HL-60 (cell line): ENCODE measurements around the gene FLNB.
"Not testable (repeated sequence)": the region's sequence is repeated elsewhere in the genome, so short reads cannot be mapped to it uniquely, and the experiment has no call there.

Experiments
- DNase-seq, 2 experiments: peaks; one replicate each; pipeline ENCODE4 v3.0.0-alpha.2; 2010 to 2020; ENCODE audit warnings: low read depth in 1 of 2, low spot score in 1 of 2
- H3K27ac ChIP-seq: fragments of 250-450 bp; sonication (Bioruptor Pico); replicated peaks from 2 replicates; pipeline ENCODE4 v1.5.1; 2020; ENCODE audit warnings: mild to moderate bottlenecking, moderate library complexity
- H3K27me3 ChIP-seq: fragments of 250-450 bp; sonication (Bioruptor Pico); 2 replicates; pipeline ENCODE4 v1.5.1; 2021; ENCODE audit warnings: mild to moderate bottlenecking, moderate library complexity; ENCODE audit not compliant: insufficient read depth, poor library complexity, severe bottlenecking
- H3K4me3 ChIP-seq: replicated peaks from 2 replicates; pipeline ENCODE4 v1.5.1; 2011; ENCODE audit warnings: mild to moderate bottlenecking, control low read depth, low read length; ENCODE audit not compliant: insufficient read depth
- GABPA ChIP-seq: IDR thresholded peaks from 2 replicates; pipeline ENCODE4 v1.6.1; 2012; ENCODE audit warnings: low read depth
- POLR2AphosphoS5 ChIP-seq: IDR thresholded peaks from 2 replicates; pipeline ENCODE4 v1.6.1; 2012; ENCODE audit warnings: low read depth
- REST ChIP-seq: IDR thresholded peaks from 2 replicates; pipeline ENCODE4 v1.6.1; 2012; ENCODE audit warnings: low read depth; ENCODE audit not compliant: insufficient replicate concordance
- SPI1 ChIP-seq: IDR thresholded peaks from 2 replicates; pipeline ENCODE4 v1.6.1; 2012; ENCODE audit warnings: low read depth, mild to moderate bottlenecking, borderline replicate concordance
- TF ChIP-seq, protein P1 (sequence below): IDR thresholded peaks from one replicate; pipeline ENCODE4 v1.5.1; 2011; ENCODE audit warnings: low read length, control low read depth, inconsistent platforms; ENCODE audit not compliant: insufficient read depth

FLNB gene

GRCh38 chr3:57985984-57986246 is 22.3 kb upstream of the FLNB start:
- no peak overlapping the region for H3K27ac ChIP-seq
- DNase-seq: no peak
- H3K4me3 ChIP-seq: no peak overlapping the region
- H3K27me3 ChIP-seq: no peaks in the 10 kb centered on the region
- TF ChIP-seq, protein P1, sequence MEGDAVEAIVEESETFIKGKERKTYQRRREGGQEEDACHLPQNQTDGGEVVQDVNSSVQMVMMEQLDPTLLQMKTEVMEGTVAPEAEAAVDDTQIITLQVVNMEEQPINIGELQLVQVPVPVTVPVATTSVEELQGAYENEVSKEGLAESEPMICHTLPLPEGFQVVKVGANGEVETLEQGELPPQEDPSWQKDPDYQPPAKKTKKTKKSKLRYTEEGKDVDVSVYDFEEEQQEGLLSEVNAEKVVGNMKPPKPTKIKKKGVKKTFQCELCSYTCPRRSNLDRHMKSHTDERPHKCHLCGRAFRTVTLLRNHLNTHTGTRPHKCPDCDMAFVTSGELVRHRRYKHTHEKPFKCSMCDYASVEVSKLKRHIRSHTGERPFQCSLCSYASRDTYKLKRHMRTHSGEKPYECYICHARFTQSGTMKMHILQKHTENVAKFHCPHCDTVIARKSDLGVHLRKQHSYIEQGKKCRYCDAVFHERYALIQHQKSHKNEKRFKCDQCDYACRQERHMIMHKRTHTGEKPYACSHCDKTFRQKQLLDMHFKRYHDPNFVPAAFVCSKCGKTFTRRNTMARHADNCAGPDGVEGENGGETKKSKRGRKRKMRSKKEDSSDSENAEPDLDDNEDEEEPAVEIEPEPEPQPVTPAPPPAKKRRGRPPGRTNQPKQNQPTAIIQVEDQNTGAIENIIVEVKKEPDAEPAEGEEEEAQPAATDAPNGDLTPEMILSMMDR: no peak
- TF ChIP-seq GABPA (no peak), REST (no peak), POLR2AphosphoS5 (no peak), SPI1 (no peak)

DNA sequence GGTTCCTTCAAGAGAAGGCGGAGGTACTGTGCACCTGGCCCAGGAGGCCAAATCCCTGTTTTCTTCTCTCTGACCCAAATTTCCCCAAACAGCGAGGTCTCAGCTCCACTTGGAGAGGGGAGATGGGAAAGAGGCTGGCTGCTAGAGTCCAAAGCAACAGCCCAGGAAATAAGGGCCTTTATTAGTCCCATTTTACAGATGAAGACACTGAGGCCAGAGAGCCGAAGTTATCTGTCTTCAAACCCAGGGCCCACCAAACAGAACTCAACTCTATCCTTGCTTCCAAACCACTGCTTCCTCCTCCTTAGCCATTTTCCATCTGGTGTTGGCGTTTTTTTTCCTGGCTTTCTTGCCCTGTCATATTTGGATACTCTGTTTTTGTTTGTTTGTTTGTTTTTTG is 22.0 kb upstream of the FLNB start:
- TF ChIP-seq, protein P1: no peak
- TF ChIP-seq REST (no peak), POLR2AphosphoS5 (no peak), SPI1 (no peak), GABPA (no peak)
- Histone ChIP-seq H3K27me3 (no peaks in the 10 kb centered on the region), H3K4me3 (no peak overlapping the region), H3K27ac (no peak overlapping the region)
- DNase-seq: no peak

DNA sequence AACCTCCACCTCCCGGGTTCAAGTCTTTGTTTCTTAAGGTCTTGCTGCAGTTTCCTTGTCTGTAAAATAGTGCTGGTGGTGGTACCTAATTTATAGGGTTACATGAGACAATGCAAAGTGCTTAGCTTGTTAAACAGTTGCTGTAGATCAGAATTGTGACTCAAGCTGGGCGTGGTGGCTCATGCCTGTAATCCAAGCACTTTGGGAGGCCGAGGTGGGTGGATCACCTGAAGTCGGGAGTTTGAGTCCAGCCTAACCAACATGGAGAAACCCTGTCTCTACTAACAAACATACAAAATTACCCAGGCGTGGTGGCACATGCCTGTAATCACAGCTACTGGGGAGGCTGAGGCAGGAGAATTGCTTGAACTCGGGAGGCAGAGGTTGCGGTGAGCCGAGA is 19.0 kb upstream of the FLNB start:
- H3K27me3 ChIP-seq, DNase-seq, H3K4me3 ChIP-seq, H3K27ac ChIP-seq: not testable (repeated sequence)

DNA sequence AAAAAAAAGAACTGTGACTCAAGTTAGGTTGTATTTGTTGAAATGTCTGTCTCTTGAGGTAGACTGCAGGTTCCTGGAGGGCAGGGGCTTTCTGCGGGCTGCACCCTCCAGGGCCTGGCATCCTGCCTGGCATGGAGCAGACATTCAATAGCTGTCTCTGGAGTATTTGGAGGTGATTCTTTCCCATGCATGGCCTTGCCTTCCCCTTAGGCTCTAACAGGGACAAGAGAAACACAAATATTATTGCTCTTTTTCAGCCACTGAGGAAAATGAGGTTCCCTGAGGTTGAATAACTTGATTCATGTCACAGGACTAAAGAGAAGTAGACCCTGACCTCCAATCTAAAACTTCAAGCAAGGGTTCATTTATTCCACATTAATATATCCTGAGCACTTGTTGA is 18.6 kb upstream of the FLNB start:
- TF ChIP-seq, protein P1: no peak
- no peak for TF ChIP-seq POLR2AphosphoS5
- no peaks in the 10 kb centered on the region for H3K27me3 ChIP-seq
- no peak for DNase-seq
- H3K4me3 ChIP-seq: no peak overlapping the region
- H3K27ac ChIP-seq: no peak overlapping the region
